MM.1S (cell line): ENCODE data around the gene ELP4.

Source experiments
- DNase-seq: peaks from one replicate; pipeline ENCODE4 v3.0.0-alpha.2; 2015
- H2AFZ ChIP-seq: fragments of 300-600 bp; sonication (generic); 2 replicates; pipeline ENCODE4 v1.6.0; 2016; ENCODE audit warnings: antibody characterized with exemption, low read length
- H3F3A ChIP-seq: fragments of 300-600 bp; sonication (generic); 2 replicates; pipeline ENCODE4 v1.6.1; 2016; ENCODE audit warnings: mild to moderate bottlenecking, antibody characterized with exemption, low read length, moderate library complexity, mixed read lengths; ENCODE audit not compliant: insufficient read depth
- H3K27ac ChIP-seq: fragments of 300-600 bp; sonication (generic); 2 replicates; pipeline ENCODE4 v1.5.1; 2016; ENCODE audit warnings: mild to moderate bottlenecking, low read length
- H3K27me3 ChIP-seq: fragments of 300-600 bp; sonication (generic); replicated peaks from 2 replicates; pipeline ENCODE4 v1.6.0; 2016; ENCODE audit warnings: low read length; ENCODE audit not compliant: insufficient read depth
- H3K36me3 ChIP-seq: fragments of 300-600 bp; sonication (generic); replicated peaks from 2 replicates; pipeline ENCODE4 v1.6.1; 2016; ENCODE audit warnings: mild to moderate bottlenecking, low read length, mixed read lengths; ENCODE audit not compliant: insufficient read depth
- H3K4me1 ChIP-seq: fragments of 300-600 bp; sonication (generic); 2 replicates; pipeline ENCODE4 v1.6.1; 2016; ENCODE audit warnings: low read length, mixed read lengths
- H3K4me2 ChIP-seq: fragments of 300-600 bp; sonication (generic); 2 replicates; pipeline ENCODE4 v1.6.0; 2016; ENCODE audit warnings: low read depth, low read length
- H3K4me3 ChIP-seq: fragments of 300-600 bp; sonication (generic); 2 replicates; pipeline ENCODE4 v1.5.1; 2016; ENCODE audit warnings: low read length, mixed read lengths
- H3K79me2 ChIP-seq: fragments of 300-600 bp; sonication (generic); 2 replicates; pipeline ENCODE4 v1.6.1; 2016; ENCODE audit warnings: mixed run types, low read length, mixed read lengths
- H3K9ac ChIP-seq: fragments of 300-600 bp; sonication (generic); 2 replicates; pipeline ENCODE4 v1.6.1; 2016; ENCODE audit warnings: low read length, mixed read lengths
- H3K9me2 ChIP-seq: fragments of 300-600 bp; sonication (generic); replicated peaks from 2 replicates; pipeline ENCODE4 v1.6.1; 2016; ENCODE audit warnings: mild to moderate bottlenecking, low read length, mixed read lengths; ENCODE audit not compliant: insufficient read depth
- H3K9me3 ChIP-seq: fragments of 300-600 bp; sonication (generic); replicated peaks from 2 replicates; pipeline ENCODE4 v1.6.1; 2016; ENCODE audit warnings: mild to moderate bottlenecking, low read length, mixed read lengths; ENCODE audit not compliant: insufficient read depth
- H4K20me1 ChIP-seq: fragments of 300-600 bp; sonication (generic); 2 replicates; pipeline ENCODE4 v1.6.1; 2016; ENCODE audit warnings: mild to moderate bottlenecking, low read length, moderate library complexity, mixed read lengths; ENCODE audit not compliant: insufficient read depth
- CTCF ChIP-seq: fragments of 300-600 bp; sonication (generic); IDR thresholded peaks from 2 replicates; pipeline ENCODE4 v1.5.1; 2016; ENCODE audit warnings: antibody characterized with exemption, low read length, mixed read lengths
- EZH2 ChIP-seq: fragments of 300-600 bp; sonication (generic); optimal IDR thresholded peaks from 2 replicates; pipeline ENCODE3; 2017; ENCODE audit warnings: low read depth, mild to moderate bottlenecking, antibody characterized with exemption, low read length, mixed read lengths
- EZH2phosphoT487 ChIP-seq: fragments of 300-600 bp; sonication (generic); IDR thresholded peaks from 2 replicates; pipeline ENCODE4 v1.6.1; 2018; ENCODE audit warnings: antibody characterized with exemption, low read length

ELP4 gene

GRCh38 chr11:31779374-31779791 is 269.8 kb downstream of the ELP4 start:
- no peak for DNase-seq
- no peaks in the 10 kb centered on the region for H4K20me1 ChIP-seq
- no peaks in the 10 kb centered on the region for H3K27me3 ChIP-seq
- H3F3A ChIP-seq, result no peaks in the 10 kb centered on the region
- H3K79me2 ChIP-seq, result no peaks in the 10 kb centered on the region
- no peaks in the 10 kb centered on the region for H3K9me3 ChIP-seq
- no peak overlapping the region for H3K4me2 ChIP-seq
- no peak for TF ChIP-seq EZH2phosphoT487
- no peak for TF ChIP-seq CTCF
- TF ChIP-seq EZH2, result no peak
- no peak overlapping the region for H2AFZ ChIP-seq
- H3K4me3 ChIP-seq, result no peak overlapping the region
- no peaks in the 10 kb centered on the region for H3K9me2 ChIP-seq
- H3K4me1 ChIP-seq, result no peaks in the 10 kb centered on the region
- H3K27ac ChIP-seq, result no peak overlapping the region
- no peaks in the 10 kb centered on the region for H3K36me3 ChIP-seq
- H3K9ac ChIP-seq, result no peak overlapping the region

- Histone ChIP-seq H3K9ac (no peak overlapping the region), H3K4me1 (no peaks in the 10 kb centered on the region), H3K36me3 (no peaks in the 10 kb centered on the region), H3K4me3 (no peak overlapping the region), H3K27ac (no peak overlapping the region), H3K4me2 (no peak overlapping the region), H3K9me3 (no peaks in the 10 kb centered on the region), H3K9me2 (no peaks in the 10 kb centered on the region), H2AFZ (no peak overlapping the region), H3F3A (no peaks in the 10 kb centered on the region), H3K79me2 (no peaks in the 10 kb centered on the region), H4K20me1 (no peaks in the 10 kb centered on the region), H3K27me3 (no peaks in the 10 kb centered on the region)
- TF ChIP-seq CTCF (no peak), EZH2phosphoT487 (no peak), EZH2 (no peak)
- DNase-seq, result no peak
Measured at GRCh38 chr11:31780078-31780477, 270.5 kb downstream of the ELP4 start.

- Histone ChIP-seq H4K20me1 (no peaks in the 10 kb centered on the region), H3K27me3 (no peaks in the 10 kb centered on the region)
Measured at GRCh38 chr11:31780480-31780971, 271.0 kb downstream of the ELP4 start.

More at GRCh38 chr11:31780480-31780971, 271.0 kb downstream of the ELP4 start:
- Histone ChIP-seq H3K9me2 (no peaks in the 10 kb centered on the region), H3K4me2 (no peak overlapping the region), H3K9me3 (no peaks in the 10 kb centered on the region), H3K9ac (no peak overlapping the region), H3K4me1 (no peaks in the 10 kb centered on the region), H3K27ac (no peak overlapping the region), H3K36me3 (no peaks in the 10 kb centered on the region), H2AFZ (no peak overlapping the region), H3F3A (no peaks in the 10 kb centered on the region), H3K79me2 (no peaks in the 10 kb centered on the region), H3K4me3 (no peak overlapping the region)
- no peak for DNase-seq
- TF ChIP-seq EZH2phosphoT487, result no peak
- TF ChIP-seq CTCF, result no peak
- TF ChIP-seq EZH2, result no peak
